ENCODE results near the gene CHRNA7.

DNA sequence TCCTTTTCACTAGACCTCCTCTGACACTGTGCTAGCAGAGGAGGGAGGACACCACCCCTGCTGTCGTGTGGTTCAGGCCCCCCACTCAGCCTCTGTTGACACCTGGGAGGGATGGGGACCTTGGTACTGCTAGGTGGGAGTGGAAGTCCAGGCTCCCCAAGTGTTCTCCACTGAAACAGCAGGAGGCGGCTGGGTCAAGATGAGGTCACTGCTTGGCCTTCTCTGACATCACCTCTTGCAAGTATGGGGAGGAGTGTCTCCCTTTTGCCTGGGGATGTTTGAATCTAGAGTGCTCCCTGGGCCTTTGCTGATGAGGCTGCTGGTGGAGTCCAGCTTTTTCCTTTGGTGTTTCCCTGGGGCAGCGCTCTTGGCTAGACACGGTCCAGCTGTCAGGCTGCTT lies 101.5 kb downstream of the CHRNA7 start:
- TF ChIP-seq, protein P1, sequence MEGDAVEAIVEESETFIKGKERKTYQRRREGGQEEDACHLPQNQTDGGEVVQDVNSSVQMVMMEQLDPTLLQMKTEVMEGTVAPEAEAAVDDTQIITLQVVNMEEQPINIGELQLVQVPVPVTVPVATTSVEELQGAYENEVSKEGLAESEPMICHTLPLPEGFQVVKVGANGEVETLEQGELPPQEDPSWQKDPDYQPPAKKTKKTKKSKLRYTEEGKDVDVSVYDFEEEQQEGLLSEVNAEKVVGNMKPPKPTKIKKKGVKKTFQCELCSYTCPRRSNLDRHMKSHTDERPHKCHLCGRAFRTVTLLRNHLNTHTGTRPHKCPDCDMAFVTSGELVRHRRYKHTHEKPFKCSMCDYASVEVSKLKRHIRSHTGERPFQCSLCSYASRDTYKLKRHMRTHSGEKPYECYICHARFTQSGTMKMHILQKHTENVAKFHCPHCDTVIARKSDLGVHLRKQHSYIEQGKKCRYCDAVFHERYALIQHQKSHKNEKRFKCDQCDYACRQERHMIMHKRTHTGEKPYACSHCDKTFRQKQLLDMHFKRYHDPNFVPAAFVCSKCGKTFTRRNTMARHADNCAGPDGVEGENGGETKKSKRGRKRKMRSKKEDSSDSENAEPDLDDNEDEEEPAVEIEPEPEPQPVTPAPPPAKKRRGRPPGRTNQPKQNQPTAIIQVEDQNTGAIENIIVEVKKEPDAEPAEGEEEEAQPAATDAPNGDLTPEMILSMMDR (IDR thresholded peaks at IDR 0.05): no peak
- TF ChIP-seq POLR2A (IDR thresholded peaks at IDR 0.05): no peak

Measured in esophagus squamous epithelium (tissue), 4 donors.